Fibroblast of skin of right quadriceps (primary cell): Measurements from ENCODE around the gene NMRK1.
A peak's percentile ranks its signal among the peaks of the same experiment; 100 is the strongest.

Experiments used
- DNase-seq: peaks from one replicate; pipeline ENCODE4 v3.0.0-alpha.2; 2013

NMRK1 gene

DNA sequence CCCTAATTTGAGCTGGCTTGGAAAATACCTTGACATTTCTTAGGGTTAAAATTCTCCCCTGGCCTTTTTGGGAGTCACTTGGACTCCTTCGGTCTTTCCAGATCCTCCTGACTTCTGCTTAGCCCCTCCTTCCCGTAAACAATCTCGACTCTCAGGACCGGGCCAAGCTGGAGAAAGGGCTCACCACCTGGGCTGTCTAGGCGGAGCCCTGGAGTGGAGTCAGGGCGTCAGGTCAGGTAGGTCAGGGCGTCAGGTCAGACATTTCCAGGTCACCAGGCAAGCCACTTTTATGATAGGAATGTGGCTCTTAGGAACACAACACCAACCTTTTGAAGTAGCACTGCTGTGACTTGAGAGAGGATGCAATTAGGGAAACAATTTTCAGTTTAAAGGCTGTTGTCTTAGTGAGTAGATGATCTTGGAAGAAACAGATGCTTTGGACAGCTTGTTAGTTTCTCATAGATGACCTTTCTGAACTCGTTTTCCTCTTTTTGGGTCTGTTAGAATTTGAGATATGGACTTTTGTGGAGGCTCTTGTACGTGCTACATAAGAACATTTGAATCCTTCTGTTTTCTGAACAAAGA, 13.1 kb upstream of the NMRK1 start:
- DNase-seq: no peak

DNA sequence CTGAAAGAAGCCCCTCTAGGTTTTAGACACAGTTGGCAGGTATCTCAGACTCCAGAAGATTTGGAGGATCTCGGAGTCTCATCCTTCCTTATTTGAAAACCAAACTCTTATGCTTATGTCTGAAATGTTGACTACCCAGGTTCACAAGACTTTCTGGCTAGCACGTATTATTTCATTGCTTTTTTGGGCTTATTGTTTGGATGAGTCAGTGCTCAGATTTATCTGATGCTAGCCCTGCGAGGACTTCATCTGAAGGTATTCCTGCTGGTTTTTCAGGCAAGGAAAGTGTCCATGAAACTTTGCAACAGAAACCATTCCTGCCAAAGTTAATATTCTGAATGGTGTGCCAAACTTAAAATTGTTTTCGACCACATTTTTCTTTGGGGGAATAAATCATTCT, 8.8 kb upstream of the NMRK1 start:
- DNase-seq: no peak

DNA sequence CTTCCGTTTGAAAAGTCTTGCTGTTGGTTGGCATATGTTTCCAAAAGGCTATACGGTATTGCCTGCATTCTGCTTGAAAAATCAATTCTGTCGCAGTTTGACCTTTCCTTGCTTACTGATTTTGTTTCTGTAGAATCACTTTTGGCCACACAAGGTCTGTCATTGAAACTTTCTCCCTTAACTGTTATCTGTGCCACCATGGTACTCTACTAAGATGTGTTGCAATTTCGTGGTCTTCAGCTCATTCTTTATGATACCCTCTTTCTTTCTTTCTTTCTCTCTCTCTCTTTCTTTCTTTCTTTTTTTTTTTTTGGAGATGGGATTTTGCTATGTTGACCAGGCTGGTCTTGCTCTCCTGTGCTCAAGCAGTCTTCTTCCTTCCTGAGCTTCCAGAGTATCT, 4.8 kb upstream of the NMRK1 start:
- DNase-seq: no peak

DNA sequence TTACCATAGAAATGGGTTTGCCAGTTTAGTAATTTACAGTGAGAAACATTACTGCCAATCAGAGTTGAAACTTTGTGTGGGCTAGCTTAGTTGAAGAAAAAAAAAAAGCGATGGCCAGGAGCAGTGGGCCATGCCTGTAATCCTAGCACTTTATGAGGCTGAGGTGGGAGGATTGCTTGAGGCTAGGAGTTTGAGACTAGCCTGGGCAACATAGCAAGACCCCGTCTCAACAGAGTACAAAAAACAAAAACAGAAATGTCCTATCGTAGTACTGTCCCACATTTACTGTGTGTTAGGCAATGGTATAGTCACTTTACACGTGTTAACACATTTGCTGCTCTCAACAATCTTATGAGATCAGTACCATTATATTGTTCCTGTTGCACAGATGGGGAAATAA, 2.6 kb upstream of the NMRK1 start:
- no peak for DNase-seq

DNA sequence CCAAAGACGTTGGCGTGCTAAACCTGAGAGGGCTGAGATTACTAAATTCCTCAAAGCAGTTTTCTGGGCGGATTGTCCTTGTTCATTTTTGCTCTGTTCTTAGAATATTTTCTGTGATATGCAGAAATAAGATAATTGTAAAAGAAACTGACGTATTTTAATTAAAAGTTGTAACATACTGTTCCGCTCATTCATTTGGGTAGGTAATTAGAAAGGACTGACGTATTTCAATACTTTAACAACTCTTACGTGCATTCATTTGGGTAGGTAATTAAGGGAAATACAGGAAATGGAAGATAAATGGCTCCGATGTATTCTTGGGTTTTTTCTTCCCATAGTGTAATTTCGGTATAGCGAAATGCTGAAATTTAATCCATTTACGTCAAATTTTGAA, 1.4 kb upstream of the NMRK1 start:
- DNase-seq: no peak

DNA sequence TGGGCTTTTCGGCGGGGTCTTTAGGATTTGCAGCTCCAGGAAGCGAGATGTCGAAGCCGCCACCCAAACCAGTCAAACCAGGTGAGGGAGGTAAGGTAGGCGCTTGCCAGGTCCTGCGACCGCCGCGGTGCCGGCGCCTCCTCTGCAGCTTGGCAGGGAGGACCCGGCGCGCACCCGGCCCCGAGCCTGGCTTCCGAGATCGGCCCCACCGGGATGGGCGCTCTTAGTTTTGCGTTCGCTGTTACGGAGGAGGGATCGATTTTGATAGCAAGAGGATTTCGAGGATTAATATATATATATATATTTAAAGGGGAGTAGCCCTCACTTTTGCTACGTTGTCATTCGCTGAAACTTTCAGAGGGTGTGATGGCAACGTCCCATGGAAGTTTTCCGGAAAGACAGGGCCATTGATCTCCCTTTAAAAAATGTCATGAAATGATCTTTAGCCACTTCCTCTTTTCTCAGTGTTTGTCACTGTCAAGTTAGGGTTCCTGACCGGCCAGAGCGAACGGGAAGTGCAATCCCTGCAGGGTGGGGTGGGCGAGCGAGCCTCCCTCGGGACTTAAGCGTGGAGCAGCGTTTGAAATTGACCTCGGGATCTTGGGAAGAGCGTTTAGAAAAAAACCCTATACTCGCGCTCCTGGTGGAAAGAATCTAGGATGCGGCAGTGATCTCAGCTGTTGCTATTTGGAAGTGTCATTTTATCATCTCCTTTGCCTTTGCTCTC, 854 bp upstream of the NMRK1 start:
- peak; percentile 61 for DNase-seq

DNA sequence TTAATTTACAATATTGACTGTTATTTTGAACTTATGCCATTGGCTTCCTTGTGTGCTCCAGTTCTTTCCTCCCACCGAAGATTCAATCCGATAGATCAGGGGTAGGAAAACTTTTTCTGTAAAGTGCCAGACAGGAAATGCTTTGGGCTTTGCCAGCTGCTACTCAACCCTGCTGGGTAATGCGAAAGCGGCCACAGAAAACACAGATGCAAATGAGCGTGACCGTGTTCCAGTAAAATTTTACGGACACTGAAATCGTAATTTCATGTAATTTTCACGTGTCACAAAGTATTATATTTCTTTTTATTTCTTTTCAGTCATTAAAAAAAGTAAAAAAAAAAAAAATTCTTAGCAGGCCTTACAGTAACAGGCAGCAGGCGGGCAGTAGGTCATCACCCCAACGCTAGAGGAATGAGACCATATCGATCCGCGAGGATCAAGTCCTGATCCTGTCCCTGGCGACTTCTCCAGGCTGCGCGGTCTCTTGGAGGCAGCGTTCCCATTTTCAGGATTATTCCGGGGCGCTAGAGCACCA, 599 bp downstream of the NMRK1 start:
- DNase-seq: peak; percentile 26

DNA sequence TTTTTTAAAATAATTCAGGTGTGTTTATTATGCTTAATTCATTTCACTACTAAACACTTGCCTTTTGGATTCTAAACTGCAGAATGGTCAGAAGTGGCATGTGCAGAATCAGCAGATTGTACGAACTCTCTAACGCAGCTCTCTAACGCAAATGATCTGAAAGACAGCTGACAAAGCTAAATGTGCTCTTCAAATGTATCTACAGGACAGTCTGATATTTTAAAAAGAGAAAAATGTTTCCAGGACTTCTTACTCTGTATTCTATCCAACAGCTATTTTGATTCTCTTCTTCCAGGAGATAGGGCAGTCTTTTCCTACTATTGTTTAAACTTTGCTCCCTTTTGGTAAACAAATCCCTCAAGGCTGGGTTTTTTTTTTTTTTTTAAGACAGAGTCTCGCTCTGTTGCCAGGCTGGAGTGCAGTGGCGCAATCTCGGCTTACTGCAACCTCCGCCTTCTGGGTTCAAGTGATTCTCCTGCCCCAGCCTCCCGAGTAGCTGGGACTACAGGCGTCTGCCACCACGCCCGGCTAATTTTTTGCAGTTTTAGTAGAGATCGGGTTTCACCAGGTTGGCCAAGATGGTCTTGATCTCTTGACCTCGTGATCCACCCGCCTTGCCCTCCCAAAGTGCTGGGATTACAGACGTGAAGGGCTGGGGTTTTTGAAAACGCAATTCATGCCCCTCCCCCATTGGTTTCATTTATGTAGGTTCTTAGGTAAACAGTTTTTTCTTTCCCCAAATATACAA, 1.2 kb downstream of the NMRK1 start:
- no peak for DNase-seq

DNA sequence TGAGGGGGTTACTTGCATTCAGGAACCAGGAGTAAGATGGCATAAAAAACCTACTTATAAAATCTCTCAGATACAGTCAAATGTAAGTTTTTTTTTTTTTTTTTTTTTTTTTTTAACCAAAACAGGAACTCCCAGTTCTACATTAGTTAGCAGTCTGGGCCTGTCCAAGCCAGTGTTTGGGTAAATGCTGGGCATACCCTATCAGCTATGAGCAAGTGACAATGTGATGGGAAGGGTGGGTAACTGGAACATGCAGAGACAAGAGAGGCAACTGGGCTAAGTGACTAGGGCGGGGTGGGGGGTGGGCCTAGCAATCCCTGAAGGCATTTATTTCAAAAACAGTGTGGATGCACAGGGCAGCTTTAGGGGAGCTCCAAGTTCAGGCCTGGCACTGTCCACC, 2.3 kb downstream of the NMRK1 start:
- no peak for DNase-seq

DNA sequence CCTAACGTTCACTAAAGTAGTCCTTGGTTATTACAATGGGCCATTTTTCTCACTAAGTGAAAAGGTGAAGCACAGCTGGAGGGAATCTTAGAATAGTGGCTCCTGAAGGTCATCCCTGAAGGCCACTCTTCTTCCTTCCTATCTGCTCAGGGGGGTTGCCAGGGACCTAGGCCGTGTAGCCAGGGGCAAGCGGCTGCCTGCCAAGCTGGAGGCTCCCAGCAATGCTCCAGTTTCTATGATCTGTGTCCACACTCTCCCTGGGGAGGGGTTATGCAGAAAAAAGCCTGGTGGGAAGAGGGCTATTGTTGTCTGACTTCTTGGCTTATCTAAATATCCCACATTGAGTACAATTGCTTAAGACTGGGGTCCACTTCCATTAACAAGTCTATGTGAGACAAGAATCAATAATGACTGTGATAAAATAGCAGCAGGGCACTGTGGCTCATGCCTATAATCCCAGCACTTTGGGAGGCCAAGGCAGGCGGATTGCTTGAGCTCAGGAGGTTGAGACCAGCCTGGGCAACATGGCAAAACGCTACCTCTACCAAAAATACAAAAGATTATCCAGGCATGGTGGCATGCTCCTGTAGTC, 3.8 kb downstream of the NMRK1 start:
- no peak for DNase-seq

DNA sequence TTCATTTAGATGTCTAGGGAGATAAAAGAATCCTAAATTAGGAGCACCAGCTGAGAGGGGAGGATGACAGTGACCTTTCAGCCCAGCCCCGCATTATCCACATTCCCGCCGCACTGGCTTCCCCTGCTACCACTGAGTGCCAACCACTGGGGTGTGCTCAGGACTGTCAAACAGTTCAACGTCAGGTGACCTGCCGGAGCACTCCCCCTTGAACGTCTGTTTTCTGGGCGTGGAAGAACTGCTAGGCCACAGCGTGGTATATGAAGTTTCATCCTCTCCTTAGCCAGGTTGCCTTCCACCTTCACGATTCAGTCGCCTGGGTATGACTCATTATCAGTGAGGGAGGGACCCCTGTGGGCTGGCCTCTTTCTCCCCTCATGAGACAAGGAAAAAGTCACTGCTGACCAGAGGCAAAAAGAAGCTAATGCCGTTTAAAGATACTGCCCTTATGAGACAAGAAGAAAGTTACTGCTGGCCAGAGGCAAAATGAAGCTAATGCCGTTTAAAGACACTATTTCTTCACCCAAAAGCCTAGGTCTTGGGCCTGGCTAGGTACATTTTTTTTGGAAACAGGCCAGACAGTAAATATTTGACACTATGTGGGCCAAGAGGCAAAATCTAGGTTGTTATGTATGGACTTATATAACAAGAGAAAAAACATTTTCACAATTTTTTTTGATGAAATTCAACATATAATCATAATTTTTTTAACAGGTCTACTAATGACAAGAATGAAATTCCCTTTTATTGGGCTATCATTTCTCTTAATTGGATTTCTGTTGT, 4.6 kb downstream of the NMRK1 start:
- DNase-seq: no peak

DNA sequence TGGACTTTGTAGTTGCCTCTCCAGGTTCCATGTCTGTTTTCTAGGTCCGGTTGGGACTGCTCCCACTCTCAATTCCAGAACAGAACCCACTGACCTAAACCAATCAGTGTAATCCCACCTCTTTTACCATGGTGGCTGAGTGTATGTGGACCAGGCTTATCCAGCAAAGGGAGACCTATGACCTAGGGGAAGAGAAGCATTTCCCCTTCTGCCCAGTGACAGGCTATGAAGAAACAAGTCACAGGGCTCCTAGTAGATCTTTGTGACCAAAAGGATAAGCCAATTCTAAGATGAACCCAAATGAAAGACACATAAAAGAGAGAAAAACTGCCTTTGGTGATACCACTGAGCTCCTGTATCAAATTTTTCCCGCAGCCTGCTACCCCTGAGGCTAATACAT, 6.3 kb downstream of the NMRK1 start:
- DNase-seq: no peak

DNA sequence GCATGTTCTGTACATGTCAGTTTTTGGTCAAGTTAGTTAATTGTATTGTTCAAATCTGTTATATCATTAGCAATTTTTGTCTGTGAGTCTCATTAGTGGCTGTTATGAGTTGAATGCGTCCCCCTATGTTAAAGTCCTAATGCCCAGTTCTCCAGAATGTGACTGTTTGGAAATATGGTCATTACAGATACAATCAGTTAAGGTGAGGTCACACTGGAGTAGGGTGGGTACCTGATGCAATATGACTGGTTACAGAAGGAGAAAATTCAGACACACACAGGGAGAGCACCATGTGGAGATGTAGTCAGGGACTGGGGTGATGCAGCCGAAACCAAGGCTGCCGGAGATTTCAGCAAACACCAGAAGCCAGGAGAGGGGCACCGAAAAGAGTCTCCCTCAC, 15.1 kb downstream of the NMRK1 start:
- DNase-seq: no peak

DNA sequence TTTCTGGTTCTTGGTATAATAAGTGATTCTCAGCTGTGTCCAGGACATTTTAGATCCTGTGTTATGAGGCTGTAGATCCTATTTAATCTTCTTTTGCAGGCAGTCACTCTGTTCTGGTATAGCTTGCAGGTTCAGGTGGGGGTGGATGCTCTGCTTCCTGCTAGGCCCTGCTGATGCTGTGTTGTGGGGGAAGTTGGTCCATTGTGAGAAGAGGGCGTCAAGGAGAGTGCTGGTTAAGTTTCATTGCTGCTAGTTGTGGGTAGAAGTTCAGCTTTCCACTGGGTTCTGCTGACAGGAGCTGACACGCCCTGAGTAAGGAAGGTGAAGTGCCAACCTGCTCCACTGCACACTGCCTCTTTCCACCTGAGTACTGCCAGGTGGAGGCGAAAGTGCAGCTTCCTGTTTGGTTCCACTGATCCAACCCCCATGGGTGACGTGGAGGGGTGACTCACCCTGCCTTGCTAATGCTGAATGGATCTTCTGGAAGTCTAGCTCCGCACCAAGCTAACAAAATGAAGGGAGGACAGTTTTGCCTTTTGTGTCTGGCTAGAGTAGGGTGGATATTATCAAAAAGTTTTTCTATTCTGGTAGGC, 16.3 kb downstream of the NMRK1 start:
- DNase-seq: no peak

DNA sequence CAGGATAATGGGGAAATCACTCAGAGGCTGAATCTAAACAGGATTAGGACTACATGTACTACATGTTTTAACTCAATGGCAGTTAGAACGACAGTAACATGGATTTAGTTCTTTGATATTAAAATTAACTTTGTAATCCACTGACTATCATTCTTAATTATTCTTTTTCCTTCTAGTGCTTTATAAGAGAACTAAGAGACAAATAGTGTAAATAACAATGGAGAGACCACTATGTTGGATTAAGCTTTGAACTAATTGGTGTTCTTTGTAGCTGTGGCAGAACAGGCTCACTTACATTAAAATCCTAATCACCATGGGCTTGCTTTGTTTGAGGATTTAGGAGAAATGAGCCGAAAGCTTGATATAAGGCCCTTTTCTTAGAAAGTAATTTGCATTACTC, 18.8 kb downstream of the NMRK1 start:
- DNase-seq: no peak

DNA sequence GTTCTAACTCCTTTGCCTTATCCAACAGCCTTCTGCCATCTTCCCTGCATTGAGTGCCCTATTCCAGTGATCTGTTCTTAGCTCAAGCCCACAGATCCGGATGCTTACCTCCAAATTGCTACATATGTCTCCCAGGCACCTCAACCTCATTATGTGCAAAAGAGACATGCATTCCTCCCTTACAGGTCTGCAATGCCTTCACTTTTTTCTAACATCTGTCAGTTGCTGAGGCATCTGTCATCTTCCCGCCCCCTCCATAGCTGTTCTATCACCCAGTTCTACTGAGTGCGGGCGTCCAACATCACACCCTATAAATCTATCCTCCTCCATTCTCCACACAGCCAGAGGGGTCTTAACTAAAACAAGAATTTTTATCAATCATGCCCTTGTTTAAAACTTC, 20.1 kb downstream of the NMRK1 start:
- DNase-seq: no peak

DNA sequence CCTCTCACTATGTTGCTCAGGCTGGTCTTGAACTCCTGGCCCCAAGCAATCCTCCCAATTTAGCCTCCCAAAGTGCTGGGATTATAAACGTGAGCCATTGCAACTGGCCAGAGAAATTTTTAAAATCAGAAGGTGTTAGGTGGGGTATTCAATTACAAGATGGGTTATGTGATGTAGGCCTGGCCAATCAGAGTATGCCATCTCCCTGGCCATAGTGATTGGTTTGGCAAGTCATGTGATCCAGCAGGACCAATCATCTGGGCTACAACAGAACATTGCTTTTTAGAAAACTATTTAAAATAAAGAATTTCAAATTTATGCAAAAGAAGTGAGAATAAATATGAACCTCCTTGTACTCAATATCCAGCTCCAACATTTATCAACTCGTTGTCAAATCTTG, 22.4 kb downstream of the NMRK1 start:
- no peak for DNase-seq

DNA sequence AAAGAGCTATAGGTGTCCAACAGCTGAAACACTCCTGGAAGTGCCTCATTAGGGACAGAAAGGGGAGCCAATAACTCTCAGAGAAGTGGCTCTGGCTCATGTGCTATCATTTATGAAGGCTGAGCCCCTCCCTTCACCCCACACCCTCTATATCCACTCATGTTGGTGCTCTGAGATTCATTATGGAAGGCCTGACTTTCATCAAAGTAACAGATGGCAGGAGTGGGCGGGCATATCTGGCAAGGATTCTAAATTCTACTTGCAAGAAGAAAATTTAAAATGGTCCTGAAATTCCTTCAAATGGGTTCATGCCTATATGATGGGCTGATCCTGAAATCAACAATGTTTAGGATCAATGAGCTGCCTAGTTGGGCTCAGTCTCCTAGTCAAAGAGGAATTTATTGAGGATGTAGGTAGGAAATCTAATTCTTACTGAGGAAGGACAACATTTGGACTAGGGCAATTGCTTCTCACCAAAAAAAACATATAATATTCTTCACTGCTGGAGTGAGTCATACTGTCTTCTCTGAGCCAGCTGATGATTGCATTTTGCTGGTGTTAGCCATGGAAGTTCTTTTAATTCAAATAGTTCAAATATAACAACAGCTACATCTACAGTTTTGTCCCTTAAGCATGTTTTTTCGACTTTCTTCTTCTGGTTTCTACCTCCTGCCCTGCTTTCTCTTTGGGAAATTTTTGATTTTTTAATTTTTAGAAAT, 23.5 kb downstream of the NMRK1 start:
- peak; percentile 61 for DNase-seq

DNA sequence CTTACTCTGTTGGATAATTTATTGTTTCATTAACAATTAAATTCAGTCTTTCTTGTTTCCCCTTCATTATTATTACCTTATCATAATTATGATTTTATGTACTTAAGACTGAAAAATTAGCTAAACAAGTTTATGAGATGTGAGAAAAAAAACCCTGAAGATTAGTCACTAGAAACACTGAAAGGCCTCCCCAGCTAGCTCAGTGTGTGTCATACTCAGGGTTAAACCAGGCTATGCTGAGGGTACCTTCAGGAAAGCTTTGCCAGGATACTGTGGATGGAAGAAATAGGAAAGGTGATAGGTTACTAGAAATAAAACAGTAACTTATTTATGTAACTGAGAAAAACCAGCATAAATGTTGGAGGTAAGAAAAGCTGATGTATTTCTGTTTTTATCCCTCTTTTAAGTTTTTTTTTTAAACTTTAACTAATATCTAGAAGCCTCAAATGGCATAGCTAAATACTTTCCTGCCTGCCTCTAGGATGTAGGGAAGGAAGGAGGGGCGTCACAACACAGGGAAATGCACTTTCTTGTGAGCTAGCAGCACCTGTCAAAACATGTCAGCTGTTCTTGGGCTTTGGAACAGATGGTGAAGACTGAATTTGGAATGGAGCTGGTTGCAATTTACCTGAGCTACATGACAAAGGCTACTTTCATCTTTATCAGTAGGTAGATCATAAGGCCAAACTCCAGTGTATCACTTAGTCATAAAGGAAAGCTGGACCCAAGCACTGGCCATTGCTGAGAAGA, 24.2 kb downstream of the NMRK1 start:
- DNase-seq: peak; percentile 45

DNA sequence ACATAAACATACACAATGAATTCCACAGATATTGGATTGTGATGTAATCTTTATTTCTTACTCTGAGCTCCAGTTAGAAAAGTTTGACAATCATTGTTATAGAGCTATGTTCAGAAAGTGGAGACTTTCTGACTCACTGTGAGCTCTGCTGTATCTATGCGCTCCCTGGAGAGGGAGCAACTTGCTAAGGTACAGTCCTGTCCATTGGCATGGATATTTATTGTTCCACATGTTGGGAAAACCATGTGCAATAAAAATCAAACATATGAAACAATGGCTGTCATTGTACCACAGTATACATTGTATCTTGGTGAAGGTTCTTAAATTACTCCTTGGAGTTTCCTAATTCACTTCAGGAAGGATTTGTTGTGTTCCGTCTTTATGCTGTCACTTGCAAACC, 26.8 kb downstream of the NMRK1 start:
- no peak for DNase-seq
